Mesendoderm (in vitro differentiated cells): ENCODE data around the gene RASAL1.

Experiments used
- DNase-seq: peaks from one replicate; pipeline ENCODE4 v3.0.0; 2013
- H2AK5ac ChIP-seq: 2 replicates; pipeline ENCODE4 v1.6.1; 2013; ENCODE audit warnings: low read length, inconsistent platforms
- H2BK120ac ChIP-seq: 2 replicates; pipeline ENCODE4 v1.6.1; 2013; ENCODE audit warnings: low read depth, mild to moderate bottlenecking, low read length, moderate library complexity, mixed read lengths
- H2BK15ac ChIP-seq: replicated peaks from 2 replicates; pipeline ENCODE4 v1.6.1; 2013; ENCODE audit warnings: low read depth, mild to moderate bottlenecking, moderate library complexity
- H2BK5ac ChIP-seq: 2 replicates; pipeline ENCODE4 v1.6.1; 2013; ENCODE audit warnings: low read length, inconsistent platforms
- H3K18ac ChIP-seq: 2 replicates; pipeline ENCODE4 v1.6.1; 2013; ENCODE audit warnings: mild to moderate bottlenecking, low read length, mixed read lengths
- H3K23ac ChIP-seq: one replicate; pipeline ENCODE4 v1.6.1; 2013; ENCODE audit warnings: low read length
- H3K27ac ChIP-seq: 2 replicates; pipeline ENCODE4 v1.5.1; 2013; ENCODE audit warnings: low read depth, mild to moderate bottlenecking, inconsistent platforms, low read length, moderate library complexity
- H3K27me3 ChIP-seq: 2 replicates; pipeline ENCODE4 v1.6.1; 2013; ENCODE audit warnings: low read length, control low read depth, mild to moderate bottlenecking, inconsistent platforms; ENCODE audit not compliant: insufficient read depth, poor library complexity
- H3K36me3 ChIP-seq: 2 replicates; pipeline ENCODE4 v1.6.1; 2013; ENCODE audit warnings: low read length, inconsistent platforms; ENCODE audit not compliant: control insufficient read depth, insufficient read depth
- H3K4ac ChIP-seq: one replicate; pipeline ENCODE4 v1.6.1; 2013; ENCODE audit warnings: low read depth, mild to moderate bottlenecking, low read length, moderate library complexity
- H3K4me1 ChIP-seq: 2 replicates; pipeline ENCODE4 v1.6.1; 2013; ENCODE audit warnings: low read depth, low read length, inconsistent platforms; ENCODE audit not compliant: control insufficient read depth
- H3K4me2 ChIP-seq: 2 replicates; pipeline ENCODE4 v1.6.1; 2013; ENCODE audit warnings: low read length
- H3K4me3 ChIP-seq: 2 replicates; pipeline ENCODE4 v1.5.1; 2013; ENCODE audit warnings: mild to moderate bottlenecking, low read length
- H3K56ac ChIP-seq: one replicate; pipeline ENCODE4 v1.6.1; 2013; ENCODE audit warnings: low read length
- H3K79me1 ChIP-seq: 2 replicates; pipeline ENCODE4 v1.6.1; 2013; ENCODE audit warnings: low read length, inconsistent platforms
- H3K79me2 ChIP-seq: 2 replicates; pipeline ENCODE4 v1.6.1; 2013; ENCODE audit warnings: mild to moderate bottlenecking, low read length; ENCODE audit not compliant: control insufficient read depth, insufficient read depth
- H3K9ac ChIP-seq: 2 replicates; pipeline ENCODE4 v1.6.1; 2013; ENCODE audit warnings: low read length, inconsistent platforms
- H4K5ac ChIP-seq: one replicate; pipeline ENCODE4 v1.6.1; 2013; ENCODE audit warnings: low read length
- H4K8ac ChIP-seq: one replicate; pipeline ENCODE4 v1.6.1; 2013; ENCODE audit warnings: low read depth, mild to moderate bottlenecking, control low read depth, low read length, moderate library complexity
- WGBS: extraction: QIAGEN DNeasy Blood & Tissue Kit; methylation state at CpG from one replicate; pipeline ENCODE4 v1.1.7; 2013; ENCODE audit warnings: low lambda C conversion rate, missing lambda C conversion rate; ENCODE audit not compliant: insufficient coverage; ENCODE audit errors: extremely low coverage; 5-methylcytosine and 5-hydroxymethylcytosine counted together

The RASAL1 gene

DNA sequence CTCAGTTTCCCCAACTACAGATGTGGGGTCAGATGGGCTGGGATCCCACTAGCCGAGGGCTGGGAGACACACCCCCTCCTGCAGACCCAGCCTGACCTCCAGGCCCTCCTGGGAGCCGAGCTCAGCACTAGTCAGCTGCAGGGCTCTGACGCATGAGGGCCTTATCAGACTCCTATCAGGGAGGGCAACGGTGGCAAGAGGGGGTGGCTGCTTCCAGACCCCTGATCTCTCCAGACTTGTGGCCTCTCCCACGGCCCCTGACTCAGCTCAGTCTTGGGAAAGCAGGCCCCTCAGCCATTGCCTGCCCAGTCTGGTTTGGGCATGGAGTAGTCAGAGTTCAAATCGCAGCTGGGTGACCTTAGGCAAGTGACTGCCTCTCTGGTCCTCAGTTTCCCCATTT lies 2.5 kb downstream of the RASAL1 start:
- Histone ChIP-seq H3K27ac (no peak overlapping the region), H3K4me2 (no peak overlapping the region), H3K27me3 (no peaks in the 10 kb centered on the region), H3K36me3 (no peaks in the 10 kb centered on the region), H4K5ac (no peak overlapping the region), H2AK5ac (no peak overlapping the region), H2BK15ac (no peak overlapping the region), H3K9ac (no peak overlapping the region), H4K8ac (no peak overlapping the region), H3K79me2 (no peaks in the 10 kb centered on the region), H3K4me1 (peaks cover 6% of the 10 kb centered on the region), H2BK5ac (no peak overlapping the region), H3K18ac (no peak overlapping the region), H3K79me1 (no peaks in the 10 kb centered on the region), H3K4ac (no peak overlapping the region), H3K23ac (no peak overlapping the region), H3K56ac (no peak overlapping the region), H3K4me3 (no peak overlapping the region), H2BK120ac (no peak overlapping the region)
- WGBS = no CpG with 5 or more reads among the region's 6 CpGs
- DNase-seq = no peak

DNA sequence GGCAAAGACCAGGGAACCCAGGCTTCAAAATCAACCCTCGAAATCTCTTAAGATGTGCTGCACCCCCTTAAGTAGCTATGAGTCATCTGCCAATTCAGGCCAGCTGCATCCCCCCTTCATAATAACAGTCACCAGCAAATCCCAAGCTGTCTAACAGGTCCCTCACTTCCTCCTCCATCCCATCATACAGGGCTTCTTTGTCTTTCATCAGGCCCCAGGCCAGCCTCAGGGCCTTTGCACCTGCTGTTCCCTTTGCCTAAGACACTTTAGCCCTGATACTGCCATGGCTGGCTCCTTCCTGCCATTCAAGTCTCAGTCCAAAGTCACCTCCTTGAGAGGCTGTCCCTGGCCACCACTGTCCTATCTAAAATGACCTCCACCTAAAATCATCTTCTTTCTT lies 4.0 kb downstream of the RASAL1 start:
- Histone ChIP-seq H3K4me2 (no peak overlapping the region), H3K18ac (no peak overlapping the region), H3K4me3 (no peak overlapping the region), H3K36me3 (no peaks in the 10 kb centered on the region), H3K27ac (no peak overlapping the region), H3K79me2 (no peaks in the 10 kb centered on the region), H3K9ac (no peak overlapping the region), H4K8ac (no peak overlapping the region), H4K5ac (no peak overlapping the region), H2AK5ac (no peak overlapping the region), H3K79me1 (no peaks in the 10 kb centered on the region), H3K4ac (no peak overlapping the region), H2BK120ac (no peak overlapping the region), H3K23ac (no peak overlapping the region), H3K27me3 (no peaks in the 10 kb centered on the region), H2BK15ac (no peak overlapping the region), H3K56ac (no peak overlapping the region), H2BK5ac (no peak overlapping the region), H3K4me1 (peaks cover 6% of the 10 kb centered on the region)
- WGBS = no CpG with 5 or more reads among the region's 1 CpG
- DNase-seq = no peak

DNA sequence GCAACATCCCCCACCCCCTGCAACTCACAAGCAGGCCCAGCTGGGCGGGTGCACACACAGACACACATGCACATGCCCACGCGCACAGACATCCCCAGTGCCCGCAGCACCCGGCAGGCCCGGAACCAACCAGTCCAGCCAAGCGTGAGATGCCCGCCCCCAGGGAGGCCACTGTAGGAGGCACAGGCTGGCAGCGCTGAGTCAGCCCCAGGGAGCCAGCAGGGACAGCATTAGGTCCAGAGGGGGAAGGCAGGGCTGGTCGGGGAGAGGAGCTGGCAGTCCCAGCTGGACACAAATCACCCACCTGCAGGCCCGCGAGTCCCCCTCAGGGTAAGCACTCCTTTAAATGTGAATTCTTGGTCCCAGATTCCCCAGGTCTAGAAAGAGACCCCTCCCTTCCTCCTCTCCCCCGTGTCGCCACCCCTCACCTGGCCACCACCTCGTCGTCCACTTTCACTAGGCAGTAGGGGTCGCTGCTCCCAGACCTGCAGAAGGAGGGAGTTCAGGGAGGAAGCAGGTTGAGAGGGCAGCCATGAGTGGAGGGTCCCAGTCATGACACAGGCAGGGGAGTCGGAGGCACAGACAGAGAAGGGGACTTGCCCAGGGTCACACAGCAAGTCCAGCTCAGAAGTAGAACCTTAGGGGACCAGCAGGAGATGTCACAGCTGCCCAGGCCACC lies 5.0 kb downstream of the RASAL1 start:
- no peak overlapping the region for H3K4me2 ChIP-seq
- no peak overlapping the region for H3K4ac ChIP-seq
- H3K4me3 ChIP-seq = no peak overlapping the region
- no CpG with 5 or more reads among the region's 18 CpGs for WGBS
- H3K4me1 ChIP-seq = no peaks in the 10 kb centered on the region
- no peak overlapping the region for H2BK120ac ChIP-seq
- H4K8ac ChIP-seq = no peak overlapping the region
- no peak overlapping the region for H3K27ac ChIP-seq
- H3K23ac ChIP-seq = no peak overlapping the region
- no peak overlapping the region for H2AK5ac ChIP-seq
- no peaks in the 10 kb centered on the region for H3K36me3 ChIP-seq
- H3K79me1 ChIP-seq = no peaks in the 10 kb centered on the region
- no peak overlapping the region for H2BK5ac ChIP-seq
- no peaks in the 10 kb centered on the region for H3K79me2 ChIP-seq
- H4K5ac ChIP-seq = no peak overlapping the region
- H3K56ac ChIP-seq = no peak overlapping the region
- H3K27me3 ChIP-seq = no peaks in the 10 kb centered on the region
- no peak overlapping the region for H2BK15ac ChIP-seq
- H3K18ac ChIP-seq = no peak overlapping the region
- no peak overlapping the region for H3K9ac ChIP-seq
- DNase-seq = peak; percentile 81

DNA sequence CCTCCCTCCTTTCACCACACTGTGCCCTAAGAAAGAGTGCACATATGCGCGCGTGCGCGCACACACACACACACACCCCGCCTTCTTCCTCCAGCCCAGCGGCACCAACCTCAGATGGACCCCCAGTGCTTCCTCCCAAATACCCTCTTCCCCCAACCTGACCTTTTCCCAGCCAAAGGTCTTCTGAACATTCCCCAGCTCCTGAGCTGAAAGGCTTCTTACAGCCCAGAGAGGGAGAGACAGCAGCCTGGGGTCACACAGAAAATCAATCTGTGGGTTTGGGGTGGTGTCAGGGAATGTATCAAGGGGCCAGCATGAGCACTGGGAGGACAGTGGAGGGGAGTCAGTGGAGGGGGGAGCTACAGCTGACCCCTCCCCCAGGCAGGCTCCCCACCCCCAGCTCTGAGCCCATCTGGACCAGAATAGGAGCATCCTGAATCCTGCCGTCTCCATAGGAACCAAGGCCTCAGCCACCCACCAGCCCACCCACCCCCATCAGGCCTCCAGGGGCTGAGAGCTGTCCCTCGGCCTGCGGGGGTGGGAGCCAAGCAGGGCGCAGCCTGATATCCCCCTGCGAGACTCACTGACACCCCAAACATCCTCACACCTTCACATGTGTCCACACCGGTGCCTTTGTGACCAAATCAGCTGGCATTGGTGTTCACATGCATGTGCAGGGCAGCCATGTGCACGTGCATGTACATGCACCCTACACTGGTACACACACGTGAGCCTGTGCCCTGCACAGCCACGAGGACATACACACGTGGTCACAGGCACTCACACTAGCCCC lies 5.7 kb downstream of the RASAL1 start:
- no peak for DNase-seq
- H3K23ac ChIP-seq = no peak overlapping the region
- WGBS = no CpG with 5 or more reads among the region's 17 CpGs
- H3K18ac ChIP-seq = no peak overlapping the region
- no peak overlapping the region for H3K4ac ChIP-seq
- no peak overlapping the region for H3K9ac ChIP-seq
- H4K8ac ChIP-seq = no peak overlapping the region
- H2BK15ac ChIP-seq = no peak overlapping the region
- no peak overlapping the region for H4K5ac ChIP-seq
- no peak overlapping the region for H2BK5ac ChIP-seq
- no peak overlapping the region for H2BK120ac ChIP-seq
- H3K4me2 ChIP-seq = no peak overlapping the region
- H2AK5ac ChIP-seq = no peak overlapping the region
- no peaks in the 10 kb centered on the region for H3K79me2 ChIP-seq
- H3K36me3 ChIP-seq = no peaks in the 10 kb centered on the region
- H3K4me3 ChIP-seq = no peak overlapping the region
- H3K79me1 ChIP-seq = no peaks in the 10 kb centered on the region
- H3K56ac ChIP-seq = no peak overlapping the region
- H3K27me3 ChIP-seq = no peaks in the 10 kb centered on the region
- no peaks in the 10 kb centered on the region for H3K4me1 ChIP-seq
- no peak overlapping the region for H3K27ac ChIP-seq

DNA sequence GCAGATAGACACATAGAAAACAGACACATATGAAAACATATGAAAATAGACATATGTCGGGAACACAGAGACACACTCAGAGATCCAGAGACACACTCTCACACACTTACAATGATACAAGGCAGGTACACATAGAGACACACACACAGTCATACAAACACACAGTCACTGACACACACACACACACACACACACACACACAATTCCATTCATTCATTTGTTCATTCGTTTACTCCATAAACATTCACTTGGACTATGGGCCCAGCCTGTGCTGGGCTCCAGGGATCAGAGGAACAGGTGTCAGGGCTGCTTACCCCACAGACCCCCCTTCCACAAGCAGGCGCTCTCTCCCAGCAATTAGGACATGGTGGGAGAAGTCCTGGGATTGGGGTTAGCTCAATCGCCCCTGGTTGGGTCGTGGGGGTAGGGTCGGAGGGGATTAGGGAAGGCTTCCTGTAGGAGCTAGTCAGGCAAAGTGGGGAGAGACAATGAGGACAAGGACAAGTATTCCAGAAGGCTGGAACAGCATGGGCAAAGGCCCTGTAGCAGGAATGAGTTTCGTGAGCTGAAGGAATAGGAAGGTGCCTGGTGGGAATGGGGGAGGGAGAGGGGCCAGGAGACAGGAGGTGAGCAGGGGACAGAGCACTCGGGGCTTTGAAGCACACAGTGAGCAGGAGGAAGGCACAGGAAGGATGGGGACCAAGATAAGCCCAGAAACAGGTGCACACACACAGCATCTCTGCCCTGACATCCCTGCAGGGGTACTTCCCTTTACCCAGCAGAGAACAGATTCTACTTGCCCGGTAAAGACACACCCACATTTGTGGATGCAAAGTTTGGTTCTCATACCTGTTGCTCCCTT lies 6.5 kb downstream of the RASAL1 start:
- Histone ChIP-seq H3K36me3 (no peaks in the 10 kb centered on the region), H2AK5ac (no peak overlapping the region), H3K4me2 (no peak overlapping the region), H2BK120ac (no peak overlapping the region), H3K23ac (no peak overlapping the region), H3K4ac (no peak overlapping the region), H3K18ac (no peak overlapping the region), H3K9ac (no peak overlapping the region), H3K56ac (no peak overlapping the region), H3K27me3 (no peaks in the 10 kb centered on the region), H3K27ac (no peak overlapping the region), H3K4me3 (no peak overlapping the region), H4K5ac (no peak overlapping the region), H2BK15ac (no peak overlapping the region), H3K79me2 (no peaks in the 10 kb centered on the region), H2BK5ac (no peak overlapping the region), H3K4me1 (no peaks in the 10 kb centered on the region), H3K79me1 (no peaks in the 10 kb centered on the region), H4K8ac (no peak overlapping the region)
- DNase-seq = no peak
- no CpG with 5 or more reads among the region's 9 CpGs for WGBS
